PC-3 (cell line): Measurements from ENCODE around the gene NSMF. TPM values are rescaled to one million over a fixed set of nuclear protein-coding genes. Genes with fewer than 3 reads are reported as not detected.

Experiments used
- ATAC-seq: fragments of 200-7000 bp; cut with Tn5 transposase; 2 replicates; pipeline ENCODE4 v1.9.1; 2020; ENCODE audit warnings: mild to moderate bottlenecking, moderate library complexity
- BruUV-seq: library from RNA; stranded (reverse); fragments of 400-500 nt; replicated peaks from 2 replicates; lab custom pipeline; 2021; lab: Mats Ljungman, UMichigan
- CTCF ChIA-PET: fragments of 300-600 bp; sonication (Branson Sonifier 250); formaldehyde crosslinking; loops from one replicate; lab custom pipeline; 2022; ENCODE audit warnings: antibody characterized with exemption; lab: Charles Lee
- POLR2A ChIA-PET: fragments of 300-600 bp; sonication (Branson Sonifier 250); formaldehyde crosslinking; loops from one replicate; lab custom pipeline; 2022; ENCODE audit warnings: antibody characterized with exemption; ENCODE audit not compliant: unreplicated experiment; lab: Charles Lee
- DNase-seq: peaks from one replicate; pipeline ENCODE4 v3.0.0-alpha.2; 2015
- H2AFZ ChIP-seq: fragments of 300-600 bp; sonication (generic); 2 replicates; pipeline ENCODE4 v1.6.0; 2016; ENCODE audit warnings: antibody characterized with exemption, low read length
- H3F3A ChIP-seq: fragments of 300-600 bp; sonication (generic); one replicate; pipeline ENCODE4 v1.6.0; 2017; ENCODE audit warnings: antibody characterized with exemption, low read length, control low read depth, mild to moderate bottlenecking; ENCODE audit not compliant: unreplicated experiment
- H3K27ac ChIP-seq: fragments of 300-600 bp; sonication (generic); 2 replicates; pipeline ENCODE4 v1.5.1; 2016; ENCODE audit warnings: mild to moderate bottlenecking, low read length
- H3K27me3 ChIP-seq: fragments of 300-600 bp; sonication (generic); 2 replicates; pipeline ENCODE4 v1.6.1; 2016; ENCODE audit warnings: low read length, mixed read lengths
- H3K36me3 ChIP-seq: fragments of 300-600 bp; sonication (generic); 2 replicates; pipeline ENCODE4 v1.6.1; 2016; ENCODE audit warnings: low read depth, mixed run types, low read length, mixed read lengths
- H3K4me1 ChIP-seq: fragments of 300-600 bp; sonication (generic); 2 replicates; pipeline ENCODE4 v1.5.1; 2016; ENCODE audit warnings: low read length; ENCODE audit not compliant: insufficient read depth
- H3K4me2 ChIP-seq: fragments of 300-600 bp; sonication (generic); 2 replicates; pipeline ENCODE4 v1.6.0; 2016; ENCODE audit warnings: low read length
- H3K4me3 ChIP-seq: fragments of 300-600 bp; sonication (generic); 2 replicates; pipeline ENCODE4 v1.5.1; 2016; ENCODE audit warnings: mild to moderate bottlenecking, low read length, mixed read lengths
- H3K79me2 ChIP-seq: fragments of 300-600 bp; sonication (generic); 2 replicates; pipeline ENCODE4 v1.6.1; 2017; ENCODE audit warnings: low read length, mixed read lengths
- H3K9ac ChIP-seq: fragments of 300-600 bp; sonication (generic); 2 replicates; pipeline ENCODE4 v1.6.0; 2016; ENCODE audit warnings: mild to moderate bottlenecking, low read length
- H3K9me2 ChIP-seq: fragments of 300-600 bp; sonication (generic); replicated peaks from 2 replicates; pipeline ENCODE4 v1.6.1; 2016; ENCODE audit warnings: mixed run types, low read length, mixed read lengths
- H3K9me3 ChIP-seq: fragments of 300-600 bp; sonication (generic); 2 replicates; pipeline ENCODE4 v1.6.1; 2016; ENCODE audit warnings: low read length, mixed read lengths
- H4K20me1 ChIP-seq: fragments of 300-600 bp; sonication (generic); 2 replicates; pipeline ENCODE4 v1.6.1; 2016; ENCODE audit warnings: low read length, mixed read lengths
- EZH2 ChIP-seq: fragments of 300-600 bp; sonication (generic); IDR thresholded peaks from one replicate; pipeline ENCODE4 v1.6.1; 2017; ENCODE audit warnings: antibody characterized with exemption, mild to moderate bottlenecking, low read length; ENCODE audit not compliant: unreplicated experiment
- EZH2phosphoT487 ChIP-seq: fragments of 300-600 bp; sonication (generic); IDR thresholded peaks from 2 replicates; pipeline ENCODE4 v1.6.1; 2018; ENCODE audit warnings: mild to moderate bottlenecking, antibody characterized with exemption, low read length, borderline replicate concordance
- intact Hi-C: fragments of 100-400 bp; cut with micrococcal nuclease; formaldehyde crosslinking; loops from 2 replicates; pipeline ENCODE4 v1.9.0; 2023
- total RNA-seq: library from RNA; depleted of rRNA; stranded (reverse); fragments of >200 nt; gene quantifications from 2 replicates; pipeline ENCODE4 v1.2.3, GENCODE V29; 2014
- TF ChIP-seq, protein P1 (sequence below): fragments of 300-600 bp; sonication (generic); conservative IDR thresholded peaks from 2 replicates; pipeline ENCODE4 v1.5.1; 2017; ENCODE audit warnings: antibody characterized with exemption, low read depth, mild to moderate bottlenecking, low read length

The NSMF gene
- total RNA-seq, 1 experiment from 2014 or later: 30.8 TPM

DNA sequence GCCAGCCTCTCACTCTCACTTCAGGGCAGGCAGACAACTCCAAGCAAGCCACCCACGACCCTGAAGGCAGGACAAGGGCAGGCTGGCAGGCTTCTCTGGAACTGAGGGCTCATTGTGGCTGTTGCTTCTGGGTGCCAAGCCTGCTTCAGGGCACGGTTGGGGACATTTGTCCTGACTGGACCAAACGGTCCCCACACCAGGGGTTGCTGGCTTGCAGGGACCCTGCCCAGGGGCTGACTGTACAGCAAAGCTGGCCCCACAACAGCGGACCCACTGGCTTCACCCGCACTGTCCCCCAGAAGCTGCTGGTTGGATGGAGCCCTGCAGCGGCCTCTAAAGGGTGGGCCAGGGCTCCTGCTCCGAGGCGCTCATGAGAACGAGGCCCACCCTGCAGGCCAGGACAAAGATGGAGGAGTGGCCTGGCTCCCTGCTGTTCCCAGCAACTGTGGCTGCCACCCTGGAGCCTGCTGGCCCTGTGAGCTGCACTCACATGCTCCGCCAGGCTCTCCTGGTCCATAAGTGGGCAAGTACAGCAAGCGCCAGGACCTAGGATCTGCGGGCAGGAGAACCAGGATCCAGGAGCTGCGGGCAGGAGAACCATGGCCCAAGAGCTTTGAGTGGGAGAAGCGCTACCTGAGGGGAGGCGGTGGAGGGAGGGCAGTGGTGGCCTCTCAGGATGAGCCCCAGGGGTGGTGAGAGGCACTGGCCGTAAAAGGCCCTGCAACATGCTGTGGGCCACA, 34.4 kb upstream of the NSMF start:
- CTCF ChIA-PET: no interaction called here
- Histone ChIP-seq H3K4me2 (0 out of 2 replicates have a peak overlapping the region, but pooled peaks have one; percentile 21), H3K9ac (no peak overlapping the region), H2AFZ (0 out of 2 replicates have a peak overlapping the region, but pooled peaks have one; percentile 15), H3F3A (no peaks in the 10 kb centered on the region), H3K4me1 (peaks cover 16% of the 10 kb centered on the region), H3K36me3 (no peaks in the 10 kb centered on the region), H3K9me3 (no peaks in the 10 kb centered on the region), H3K9me2 (no peaks in the 10 kb centered on the region), H3K4me3 (no peak overlapping the region), H4K20me1 (no peaks in the 10 kb centered on the region), H3K27ac (peak overlapping the region; percentile 57), H3K79me2 (no peaks in the 10 kb centered on the region), H3K27me3 (no peaks in the 10 kb centered on the region)
- DNase-seq (no peak), ATAC-seq (no peak; the same call in 1 of the 2 replicates)
- BruUV-seq: no TSS peak
- intact Hi-C loops: no loop called here
- no peak for TF ChIP-seq EZH2phosphoT487
- TF ChIP-seq EZH2: no peak
- TF ChIP-seq, protein P1, sequence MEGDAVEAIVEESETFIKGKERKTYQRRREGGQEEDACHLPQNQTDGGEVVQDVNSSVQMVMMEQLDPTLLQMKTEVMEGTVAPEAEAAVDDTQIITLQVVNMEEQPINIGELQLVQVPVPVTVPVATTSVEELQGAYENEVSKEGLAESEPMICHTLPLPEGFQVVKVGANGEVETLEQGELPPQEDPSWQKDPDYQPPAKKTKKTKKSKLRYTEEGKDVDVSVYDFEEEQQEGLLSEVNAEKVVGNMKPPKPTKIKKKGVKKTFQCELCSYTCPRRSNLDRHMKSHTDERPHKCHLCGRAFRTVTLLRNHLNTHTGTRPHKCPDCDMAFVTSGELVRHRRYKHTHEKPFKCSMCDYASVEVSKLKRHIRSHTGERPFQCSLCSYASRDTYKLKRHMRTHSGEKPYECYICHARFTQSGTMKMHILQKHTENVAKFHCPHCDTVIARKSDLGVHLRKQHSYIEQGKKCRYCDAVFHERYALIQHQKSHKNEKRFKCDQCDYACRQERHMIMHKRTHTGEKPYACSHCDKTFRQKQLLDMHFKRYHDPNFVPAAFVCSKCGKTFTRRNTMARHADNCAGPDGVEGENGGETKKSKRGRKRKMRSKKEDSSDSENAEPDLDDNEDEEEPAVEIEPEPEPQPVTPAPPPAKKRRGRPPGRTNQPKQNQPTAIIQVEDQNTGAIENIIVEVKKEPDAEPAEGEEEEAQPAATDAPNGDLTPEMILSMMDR: no peak
- POLR2A ChIA-PET: interaction anchor here (0.7 kb wide), 1 partner anchor 11 kb away, joined by 3 read pairs; no protein-coding TSS in a partner anchor

DNA sequence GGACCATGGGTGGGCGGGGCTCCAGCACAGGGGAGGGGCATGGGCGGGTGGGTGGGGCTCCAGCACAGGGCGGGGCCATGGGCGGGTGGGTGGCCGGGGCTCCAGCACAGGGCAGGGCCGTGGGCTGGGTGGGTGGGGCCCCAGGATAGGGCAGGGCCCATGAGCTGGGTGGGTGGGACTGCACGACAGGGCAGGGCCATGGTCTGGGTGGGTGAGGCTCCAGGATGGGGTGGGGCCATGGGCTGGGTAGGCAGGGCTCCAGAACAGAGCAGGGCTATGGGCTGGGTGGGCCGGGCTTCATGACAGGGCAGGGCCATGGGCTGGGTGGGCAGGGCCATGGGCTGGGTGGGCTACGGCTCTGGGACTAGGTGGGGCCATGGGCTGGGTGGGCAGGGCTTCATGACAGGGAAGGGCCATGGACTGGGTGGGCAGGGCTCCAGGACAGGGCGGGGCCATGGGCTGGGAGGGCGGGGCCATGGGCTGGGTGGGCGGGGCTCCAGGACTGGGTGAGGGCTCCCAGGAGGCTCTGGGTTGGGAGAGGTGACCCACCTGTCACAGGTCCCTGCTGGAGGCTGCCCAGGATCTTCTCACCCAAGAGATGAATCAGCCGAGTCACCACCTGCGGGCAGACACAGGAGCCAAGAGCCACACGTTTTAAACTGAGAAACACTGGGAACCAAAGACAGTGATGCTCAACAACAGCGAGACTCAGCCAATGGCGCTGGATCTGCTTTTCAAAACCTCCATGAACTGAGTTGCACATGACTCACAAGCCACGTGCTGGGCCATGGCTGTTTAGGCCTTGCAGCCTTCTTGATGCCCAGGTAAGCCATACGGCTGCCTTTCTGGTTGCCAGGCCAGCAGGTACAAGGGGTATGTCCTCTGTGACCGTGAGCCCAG, 33.6 kb upstream of the NSMF start:
- peaks cover 16% of the 10 kb centered on the region for H3K4me1 ChIP-seq
- no peak; the same call in 1 of the 2 replicates for ATAC-seq
- no peaks in the 10 kb centered on the region for H3K9me3 ChIP-seq
- H3K79me2 ChIP-seq: no peaks in the 10 kb centered on the region
- H4K20me1 ChIP-seq: no peaks in the 10 kb centered on the region
- TF ChIP-seq EZH2phosphoT487 (no peak), EZH2 (no peak)
- peak; percentile 47 for DNase-seq
- H3K4me3 ChIP-seq: no peak overlapping the region
- H2AFZ ChIP-seq: no peak overlapping the region
- H3K36me3 ChIP-seq: no peaks in the 10 kb centered on the region
- no peak overlapping the region for H3K4me2 ChIP-seq
- H3K9ac ChIP-seq: no peak overlapping the region
- intact Hi-C loops: no loop called here
- no peaks in the 10 kb centered on the region for H3K27me3 ChIP-seq
- BruUV-seq: no TSS peak
- H3K27ac ChIP-seq: peak overlapping the region; percentile 57
- H3K9me2 ChIP-seq: no peaks in the 10 kb centered on the region
- CTCF ChIA-PET: no interaction called here
- H3F3A ChIP-seq: no peaks in the 10 kb centered on the region
- POLR2A ChIA-PET: no interaction called here

DNA sequence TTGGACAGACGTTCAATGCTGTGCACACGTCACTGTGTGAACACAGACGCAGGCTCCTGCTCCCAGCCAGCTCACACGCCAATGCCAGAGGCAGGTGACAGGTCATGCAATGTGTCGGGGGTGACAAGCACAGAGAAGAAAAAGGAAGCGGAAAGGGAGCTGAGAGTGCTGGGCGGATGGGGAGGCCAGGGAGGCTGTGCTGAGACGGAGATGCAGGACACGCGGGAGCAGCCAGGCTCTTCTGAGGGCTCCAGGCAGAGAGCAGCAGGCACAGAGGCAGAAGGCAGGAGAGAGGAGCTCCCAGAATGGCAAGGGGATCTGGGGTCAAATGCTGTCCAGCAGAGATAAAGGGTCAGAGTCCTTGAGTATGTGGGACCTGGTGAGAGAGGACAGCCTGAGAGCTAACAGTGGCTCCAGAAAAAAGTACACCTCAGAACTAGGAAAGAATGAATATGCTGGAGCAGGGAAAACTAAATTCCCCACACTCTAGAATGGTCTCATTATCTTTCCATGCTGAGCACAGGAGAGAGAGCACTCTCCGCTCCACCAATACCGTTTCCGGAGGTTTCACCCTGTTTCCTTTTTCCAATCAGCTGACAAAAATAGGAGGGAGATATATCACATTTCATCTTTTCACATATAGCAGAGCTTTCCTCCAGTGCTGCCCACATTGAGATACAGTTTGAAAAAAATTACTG, 32.8 kb upstream of the NSMF start:
- no peak overlapping the region for H3K27ac ChIP-seq
- no peaks in the 10 kb centered on the region for H3K9me3 ChIP-seq
- no peak overlapping the region for H3K9ac ChIP-seq
- H3K4me3 ChIP-seq: no peak overlapping the region
- no TSS peak for BruUV-seq
- DNase-seq: no peak
- H3K27me3 ChIP-seq: no peaks in the 10 kb centered on the region
- ChIA-PET POLR2A (interaction anchor here (0.6 kb wide), 1 partner anchor 1383 kb away, joined by 4 read pairs; no protein-coding TSS in a partner anchor), CTCF (no interaction called here)
- H3F3A ChIP-seq: no peaks in the 10 kb centered on the region
- H4K20me1 ChIP-seq: no peaks in the 10 kb centered on the region
- ATAC-seq: no peak
- no peaks in the 10 kb centered on the region for H3K36me3 ChIP-seq
- TF ChIP-seq EZH2phosphoT487 (no peak), EZH2 (no peak)
- TF ChIP-seq, protein P1: no peak
- no peaks in the 10 kb centered on the region for H3K79me2 ChIP-seq
- H2AFZ ChIP-seq: no peak overlapping the region
- H3K9me2 ChIP-seq: no peaks in the 10 kb centered on the region
- H3K4me2 ChIP-seq: no peak overlapping the region
- H3K4me1 ChIP-seq: peaks cover 16% of the 10 kb centered on the region
- intact Hi-C loops: no loop called here
